ENCODE data around the gene MATN4. TPM values are rescaled to one million over a fixed set of nuclear protein-coding genes. Genes with fewer than 3 reads are reported as not detected.

The MATN4 gene
- total and polyA plus RNA-seq, 2 experiments from 2014 or later = 3.3 to 5.1 TPM

GRCh38 chr20:45316150-45317080, 8.3 kb upstream of the MATN4 start (continued):
- TF ChIP-seq ZNF462 (CRISPR knock-in tag; IDR thresholded peaks at IDR 0.05) (no peak), NANOG (IDR thresholded peaks at IDR 0.05; ENCODE audit: borderline replicate concordance) (no peak), ZNF331 (CRISPR knock-in tag; IDR thresholded peaks at IDR 0.05; ENCODE audit: low read depth) (no peak), ZNF114 (CRISPR knock-in tag; IDR thresholded peaks at IDR 0.05) (no peak), REST (IDR thresholded peaks at IDR 0.05; ENCODE audit: unreplicated experiment) (no peak), CTCF (conservative IDR thresholded peaks at IDR 0.05; ENCODE audit: low read depth in 2 of 2) (no peak), POLR2AphosphoS5 (IDR thresholded peaks at IDR 0.05; ENCODE audit: low read depth) (no peak)

Data from GM23338 (cell line).